NCI-H82 (cell line): ENCODE measurements around the gene CIAPIN1.

ENCODE experiments used
- DNase-seq: peaks from one replicate; lab custom pipeline; 2025; lab: John Stamatoyannopoulos, UW

The CIAPIN1 gene

DNA sequence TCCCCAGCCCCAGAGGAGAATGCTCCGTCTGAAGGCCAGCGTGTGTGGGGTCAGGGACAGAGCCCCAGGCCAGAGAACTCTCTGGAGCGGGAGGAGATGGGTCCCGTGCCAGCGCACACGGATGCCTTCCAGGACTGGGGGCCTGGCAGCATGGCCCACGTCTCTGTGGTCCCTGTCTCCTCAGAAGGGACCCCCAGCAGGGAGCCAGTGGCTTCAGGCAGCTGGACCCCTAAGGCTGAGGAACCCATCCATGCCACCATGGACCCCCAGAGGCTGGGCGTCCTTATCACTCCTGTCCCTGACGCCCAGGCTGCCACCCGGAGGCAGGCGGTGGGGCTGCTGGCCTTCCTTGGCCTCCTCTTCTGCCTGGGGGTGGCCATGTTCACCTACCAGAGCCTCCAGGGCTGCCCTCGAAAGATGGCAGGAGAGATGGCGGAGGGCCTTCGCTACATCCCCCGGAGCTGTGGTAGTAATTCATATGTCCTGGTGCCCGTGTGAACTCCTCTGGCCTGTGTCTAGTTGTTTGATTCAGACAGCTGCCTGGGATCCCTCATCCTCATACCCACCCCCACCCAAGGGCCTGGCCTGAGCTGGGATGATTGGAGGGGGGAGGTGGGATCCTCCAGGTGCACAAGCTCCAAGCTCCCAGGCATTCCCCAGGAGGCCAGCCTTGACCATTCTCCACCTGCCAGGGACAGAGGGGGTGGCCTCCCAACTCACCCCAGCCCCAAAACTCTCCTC lies 64.5 kb downstream of the CIAPIN1 start:
- DNase-seq = no peak

- no peak for DNase-seq
These were observed 65.2 kb downstream of the CIAPIN1 start for GRCh38 chr16:57381791-57382534.

- DNase-seq = no peak
These were observed 66.3 kb downstream of the CIAPIN1 start for GRCh38 chr16:57380671-57381462.

GRCh38 chr16:57379579-57379978 lies 67.6 kb downstream of the CIAPIN1 start:
- DNase-seq = no peak
